Heart right ventricle (tissue), 16 donors: ENCODE measurements around the gene FBXO45. TPM values are rescaled to one million over a fixed set of nuclear protein-coding genes. Genes with fewer than 3 reads are reported as not detected.

ENCODE experiments used
- ATAC-seq, 8 donors: fragments of 200-7000 bp; cut with Tn5 transposase; one replicate each; pipeline ENCODE4 v1.9.1; 2020; ENCODE audit warnings: mild to moderate bottlenecking in 8 of 8, moderate library complexity in 8 of 8, moderate number of reproducible peaks in 1 of 8
- DNase-seq, 2 donors: peaks; one replicate each; pipeline ENCODE4 v3.0.0-alpha.2; 2020
- H3K27ac ChIP-seq, 10 donors: fragments of 200-600 bp; sonication (generic) in 2 of 10; one replicate each; pipeline versions ENCODE4 v1.5.0 to v1.8.0; 2020 to 2022; ENCODE audit warnings: mild to moderate bottlenecking in 3 of 10
- H3K27me3 ChIP-seq, 7 donors: fragments of 200-600 bp; one replicate each; pipeline ENCODE4 v1.8.0; 2021 to 2022; ENCODE audit warnings: mild to moderate bottlenecking in 2 of 7
- H3K36me3 ChIP-seq, 9 donors: fragments of 200-600 bp; sonication (generic) in 1 of 9; one replicate each; pipeline versions ENCODE4 v1.5.0 to v1.8.0; 2020 to 2022; ENCODE audit warnings: mild to moderate bottlenecking in 2 of 9
- H3K4me1 ChIP-seq, 9 donors: fragments of 200-600 bp; sonication (generic) in 1 of 9; one replicate each; pipeline versions ENCODE4 v1.5.0 to v1.8.0; 2020 to 2022; ENCODE audit warnings: mild to moderate bottlenecking in 4 of 9
- H3K4me3 ChIP-seq, 10 donors: fragments of 200-600 bp; sonication (generic) in 2 of 10; one replicate each; pipeline versions ENCODE4 v1.5.0 to v1.8.0; 2020 to 2022; ENCODE audit warnings: mild to moderate bottlenecking in 7 of 10, moderate library complexity in 2 of 10
- H3K9me3 ChIP-seq, 11 donors: fragments of 200-600 bp in 10 of 11; sonication (generic) in 2 of 11; one replicate each; pipeline versions ENCODE4 v1.5.0 to v1.8.0; 2013 to 2022; ENCODE audit warnings: mild to moderate bottlenecking in 2 of 11, control low read depth in 1 of 11, moderate library complexity in 1 of 11
- CTCF ChIP-seq, 9 donors: fragments of 200-600 bp; sonication (generic) in 2 of 9; IDR thresholded peaks; one replicate each; pipeline versions ENCODE4 v1.5.0 to v1.8.0; 2021 to 2022; ENCODE audit warnings: antibody characterized with exemption in 9 of 9, mild to moderate bottlenecking in 5 of 9, moderate library complexity in 1 of 9
- WGBS, 2 donors: extraction: QIAGEN DNeasy Blood & Tissue Kit; methylation state at CpG; one replicate each; pipeline ENCODE4 v1.1.7; 2013; ENCODE audit warnings: inconsistent platforms in 1 of 2; 5-methylcytosine and 5-hydroxymethylcytosine counted together
- intact Hi-C, 10 donors: fragments of 100-400 bp; cut with DNase I; formaldehyde crosslinking; loops; one replicate each; pipeline versions ENCODE4 v1.11.1 to v1.14.2; 2022
- polyA plus RNA-seq, 2 donors: library from polyadenylated mRNA; stranded (reverse); fragments of 200-250 nt; gene quantifications; one replicate each; pipeline ENCODE4 v1.2.3, GENCODE V29; 2013
- total RNA-seq, 10 donors: library from RNA; stranded (reverse); fragmentation: NEBNext Ultra II Directional in 3 of 10; extraction: Animal tissue kit (Norgen Biotek cat#: 25700) in 3 of 10; gene quantifications; one replicate each; pipeline versions ENCODE4 v1.2.1 to v1.2.4, GENCODE V29; 2021 to 2023
- donor health status: Arrhythmogenic right ventricular cardiomyopathy.
- donor health status: ischemic (EF 13 %, LVEDD 7.1; RV severe dilation, severe dysfunction).
- donor health status: healthy with polysubstance abuse.
- donor health status: DM: no; HTN: yes; CAD: no.
- donor health status: DM: no; HTN: no; CAD: no.
- donor health status: ischemic (EF 25% LVEDD 6.9; RV normal size, moderate dysfunction).
- donor health status: ischemic (EF 25% LVEDD 5.7; RV mildly dilated, moderate dysfunction).
- donor health status: healthy.
- donor health status: DM: yes; HTN: yes; CAD: no.
- donor health status: Ischemic cardiomyopathy.
- donor health status: ischemic (EF 35%, LVEDD 5.7; RV mildly dilated, moderate dysfunction).
- donor health status: nonischemic (EF 11% LVEDD 7.7; RV severe dilation, severe dysfunction).
- donor health status: DM: yes; HTN: yes; CAD: no.
- donor health status: PGD.
- donor health status: ischemic (EF 29% LVEDD 5.4; RV normal size, mild dysfunction).
- donor health status: nonischemic (EF 23%, LVEDD 6.1; RV moderate dilation, normal function).

FBXO45 gene
- total and polyA plus RNA-seq, 12 donors, result 2.0 to 10.2 (median 5.8) TPM

- Histone ChIP-seq H3K27ac (no peak overlapping the region), H3K9me3 (no peaks in the 10 kb centered on the region), H3K4me3 (no peak overlapping the region), H3K36me3 (peaks cover 0 to 60% (median 4%) of the 10 kb centered on the region in 9 donors), H3K27me3 (no peaks in the 10 kb centered on the region), H3K4me1 (peaks cover 0 to 10% (median 0%) of the 10 kb centered on the region in 9 donors)
- ATAC-seq, result no peak
- intact Hi-C loops, result no loop called here
- WGBS, 2 donors, result 90 to 92% methylated on average over 5 of the region's 5 CpGs
- no peak for TF ChIP-seq CTCF (IDR thresholded peaks at IDR 0.05)
- DNase-seq, result no peak
Observed at GRCh38 chr3:196557236-196557635, 11.2 kb upstream of the FBXO45 start.

- no peak for ATAC-seq
- Histone ChIP-seq H3K4me3 (no peak overlapping the region), H3K27ac (no peak overlapping the region), H3K36me3 (peaks cover 0 to 61% (median 4%) of the 10 kb centered on the region in 9 donors), H3K9me3 (no peaks in the 10 kb centered on the region), H3K27me3 (no peaks in the 10 kb centered on the region), H3K4me1 (peaks cover 0 to 14% (median 0%) of the 10 kb centered on the region in 9 donors)
- no peak for TF ChIP-seq CTCF (IDR thresholded peaks at IDR 0.05)
- intact Hi-C loops, result no loop called here
- no peak for DNase-seq
Observed at GRCh38 chr3:196558476-196558875, 10.0 kb upstream of the FBXO45 start.

- intact Hi-C loops, result loop anchor here in 1 of 10 donors (10.0 kb wide), 1 partner anchor 385 kb away; the partner anchor contains the start of gene NCBP2
- ATAC-seq (no peak), DNase-seq (no peak)
- peaks cover 0 to 12% (median 0%) of the 10 kb centered on the region in 9 donors for H3K4me1 ChIP-seq
- no peak overlapping the region for H3K4me3 ChIP-seq
- TF ChIP-seq CTCF (IDR thresholded peaks at IDR 0.05), result no peak
- H3K36me3 ChIP-seq, result peaks cover 0 to 62% (median 0%) of the 10 kb centered on the region in 9 donors
- 38 to 52% methylated on average over 3 of the region's 3 CpGs for WGBS, 2 donors
- no peaks in the 10 kb centered on the region for H3K27me3 ChIP-seq
- H3K9me3 ChIP-seq, result no peaks in the 10 kb centered on the region
- no peak overlapping the region for H3K27ac ChIP-seq
Observed at GRCh38 chr3:196559826-196560225, 8.6 kb upstream of the FBXO45 start.

GRCh38 chr3:196563721-196564225, 4.7 kb upstream of the FBXO45 start:
- TF ChIP-seq CTCF (IDR thresholded peaks at IDR 0.05), result no peak
- no peak overlapping the region for H3K4me3 ChIP-seq
- no peaks in the 10 kb centered on the region for H3K9me3 ChIP-seq
- peak overlapping the region in 1 of 10 donors; percentile 43 for H3K27ac ChIP-seq
- H3K4me1 ChIP-seq, result peaks cover 0 to 18% (median 12%) of the 10 kb centered on the region in 9 donors
- 88 to 92% methylated on average over 9 of the region's 9 CpGs for WGBS, 2 donors
- intact Hi-C loops, result loop anchor here in 1 of 10 donors (10.0 kb wide), 1 partner anchor 381 kb away; the partner anchor contains the start of gene NCBP2
- DNase-seq (no peak), ATAC-seq (no peak)
- H3K36me3 ChIP-seq, result peaks cover 0 to 64% (median 0%) of the 10 kb centered on the region in 9 donors
- no peaks in the 10 kb centered on the region for H3K27me3 ChIP-seq
